K562 (cell line): Measurements from ENCODE around the gene SNU13. TPM values are rescaled to one million over a fixed set of nuclear protein-coding genes. Genes with fewer than 3 reads are reported as not detected.

ENCODE experiments used
- ATAC-seq: fragments of 200-7000 bp; cut with Tn5 transposase; 3 replicates; pipeline ENCODE4 v1.9.1; 2020; ENCODE audit warnings: moderate library complexity
- BruUV-seq: library from RNA; stranded (reverse); fragments of 400-500 nt; replicated peaks from 2 replicates; lab custom pipeline; 2021; lab: Mats Ljungman, UMichigan
- CTCF ChIA-PET: fragments of 300-600 bp; formaldehyde crosslinking; extraction: SDS; loops from one replicate; lab custom pipeline; 2021; ENCODE audit warnings: low intra/inter-chr PET ratio; lab: Yijun Ruan, JAX
- POLR2A ChIA-PET: fragments of 300-600, 350-650 bp; sonication (Branson Sonifier 250); formaldehyde crosslinking; extraction: SDS; loops from one replicate; lab custom pipeline; 2021; ENCODE audit warnings: antibody characterized with exemption, inconsistent platforms; lab: Yijun Ruan, JAX
- DNase-seq, 4 experiments: peaks; one replicate each; pipeline versions ENCODE4 v3.0.0 to v3.0.0-alpha.2; 2011 to 2018; ENCODE audit warnings: low spot score in 3 of 4, mixed read lengths in 3 of 4; ENCODE audit errors: extremely low read depth in 1 of 4
- FAIRE-seq: peaks from 2 replicates; lab custom pipeline; 2011; peaks lifted over from hg19 to GRCh38; lab: Jason Lieb, UNC
- H2AFZ ChIP-seq: 2 replicates; pipeline ENCODE4 v1.6.0; 2011; ENCODE audit warnings: low read depth, low read length, control low read depth, inconsistent platforms
- H3K27ac ChIP-seq: fragments of 200-600 bp; 3 replicates; pipeline ENCODE4 v1.8.0; 2011; ENCODE audit warnings: low read depth, mild to moderate bottlenecking, control low read depth, inconsistent platforms, low read length, moderate library complexity, mixed read lengths; ENCODE audit errors: extremely low read depth
- H3K27me3 ChIP-seq, 2 experiments: fragments of 300-600 bp in 1 of 2; 2 replicates in 1 of 2; 3 replicates in 1 of 2; pipeline versions ENCODE4 v1.6.0 to v1.8.0; 2011; ENCODE audit warnings: inconsistent platforms in 2 of 2, low read length in 2 of 2, mild to moderate bottlenecking in 1 of 2, mixed read lengths in 1 of 2, moderate library complexity in 1 of 2; ENCODE audit not compliant: control insufficient read depth in 2 of 2, insufficient read depth in 2 of 2
- H3K36me3 ChIP-seq: fragments of 300-600 bp; 3 replicates; pipeline ENCODE4 v1.8.0; 2011; ENCODE audit warnings: mild to moderate bottlenecking, low read length, inconsistent platforms; ENCODE audit not compliant: control insufficient read depth, insufficient read depth
- H3K4me1 ChIP-seq, 2 experiments: fragments of 200-600 bp in 1 of 2; replicated peaks in 1 of 2; 2 replicates in 1 of 2; 3 replicates in 1 of 2; pipeline versions ENCODE4 v1.5.1 to v1.8.0; 2011; ENCODE audit warnings: inconsistent platforms in 2 of 2, low read length in 2 of 2, mild to moderate bottlenecking in 1 of 2, mixed read lengths in 1 of 2, moderate library complexity in 1 of 2; ENCODE audit not compliant: control insufficient read depth in 2 of 2, insufficient read depth in 2 of 2
- H3K4me2 ChIP-seq: 2 replicates; pipeline ENCODE4 v1.6.1; 2011; ENCODE audit warnings: low read length, control low read depth, inconsistent platforms, mixed read lengths; ENCODE audit not compliant: insufficient read depth
- H3K4me3 ChIP-seq: fragments of 200-600 bp; sonication (generic), shearing (Covaris generic); 2 replicates; pipeline ENCODE4 v1.5.1; 2016; ENCODE audit warnings: control low read depth, inconsistent platforms
- H3K79me2 ChIP-seq: fragments of 200-600 bp; 3 replicates; pipeline ENCODE4 v1.8.0; 2011; ENCODE audit warnings: low read length, inconsistent platforms; ENCODE audit not compliant: control insufficient read depth, insufficient read depth
- H3K9ac ChIP-seq, 2 experiments: 2 replicates each; pipeline versions ENCODE4 v1.6.0 to v1.6.1; 2011; ENCODE audit warnings: low read depth in 2 of 2, low read length in 2 of 2, control low read depth in 1 of 2, inconsistent platforms in 1 of 2, mild to moderate bottlenecking in 1 of 2, mixed read lengths in 1 of 2; ENCODE audit not compliant: insufficient read depth in 1 of 2
- H3K9me1 ChIP-seq: one replicate; pipeline ENCODE4 v1.6.0; 2011; ENCODE audit warnings: inconsistent platforms, mild to moderate bottlenecking, low read length, moderate library complexity; ENCODE audit not compliant: control insufficient read depth, insufficient read depth
- H3K9me3 ChIP-seq: replicated peaks from 2 replicates; pipeline ENCODE4 v1.5.1; 2011; ENCODE audit warnings: low read depth, low read length, inconsistent platforms; ENCODE audit not compliant: control insufficient read depth, insufficient read depth
- H4K20me1 ChIP-seq: replicated peaks from 2 replicates; pipeline ENCODE4 v1.6.1; 2011; ENCODE audit warnings: low read length, inconsistent platforms, mixed read lengths; ENCODE audit not compliant: control insufficient read depth, insufficient read depth
- CEBPG ChIP-seq, 3 experiments: fragments of 200-800 bp in 1 of 3; sonication (Bioruptor generic) in 1 of 3; sonication (generic) in 1 of 3; formaldehyde crosslinking in 1 of 3; IDR thresholded peaks in 2 of 3; conservative IDR thresholded peaks in 1 of 3; 2 replicates each; pipeline versions ENCODE4 v1.6.1 to v1.8.0; 2016 to 2022; ENCODE audit warnings: missing compliant biosample characterization in 2 of 3, missing genetic modification characterization in 2 of 3, mild to moderate bottlenecking in 1 of 3, missing genetic modification reagents in 1 of 3
- HDAC3 ChIP-seq: fragments of 450-650 bp; IDR thresholded peaks from 2 replicates; pipeline ENCODE4 v1.6.1; 2018; ENCODE audit warnings: borderline replicate concordance, mild to moderate bottlenecking, moderate library complexity; ENCODE audit not compliant: partially characterized antibody
- HLTF ChIP-seq: fragments of 450-650 bp; IDR thresholded peaks from 2 replicates; pipeline ENCODE4 v1.6.1; 2016
- KAT2B ChIP-seq: IDR thresholded peaks from one replicate; pipeline ENCODE4 v1.6.1; 2012; ENCODE audit warnings: low read depth, mild to moderate bottlenecking, control low read depth, inconsistent platforms, low read length, moderate library complexity
- MYNN ChIP-seq, 2 experiments: sonication (generic); formaldehyde crosslinking in 1 of 2; IDR thresholded peaks; 2 replicates each; pipeline versions ENCODE4 v1.5.0 to v1.6.1; 2016 to 2020; ENCODE audit warnings: antibody characterized with exemption in 1 of 2, missing genetic modification reagents in 1 of 2
- POLR2B ChIP-seq: fragments of 450-650 bp; IDR thresholded peaks from 2 replicates; pipeline ENCODE4 v1.6.1; 2018; ENCODE audit warnings: low read depth; ENCODE audit not compliant: partially characterized antibody
- PRMT5 ChIP-seq: sonication (generic); formaldehyde crosslinking; IDR thresholded peaks from 2 replicates; pipeline ENCODE4 v1.5.0; 2020; ENCODE audit warnings: missing genetic modification reagents
- ZNF785 ChIP-seq: fragments of 250-450 bp; sonication (Bioruptor Pico); IDR thresholded peaks from 2 replicates; pipeline ENCODE4 v1.4.0; 2020; ENCODE audit warnings: mild to moderate bottlenecking
- WGBS: fragments of 100-300 bp; shearing (Covaris generic); methylation state at CpG from one replicate; pipeline ENCODE4 v1.1.6; 2016; ENCODE audit warnings: low coverage, mixed read lengths; ENCODE audit not compliant: insufficient coverage; ENCODE audit errors: missing lambda C conversion rate; 5-methylcytosine and 5-hydroxymethylcytosine counted together
- in situ Hi-C: fragments of 300-500 bp; cut with MboI; formaldehyde crosslinking; loops from 4 replicates; pipeline ENCODE4 v1.15.0; 2018; ENCODE audit warnings: inconsistent platforms, mixed read lengths
- intact Hi-C: fragments of 100-400 bp; cut with micrococcal nuclease; formaldehyde crosslinking; loops from 2 replicates; pipeline ENCODE4 v1.14.2; 2022
- polyA plus RNA-seq, 8 experiments: library from polyadenylated mRNA; depleted of rRNA in 4 of 8; stranded (reverse) in 5 of 8; unstranded in 3 of 8; fragments of >200 nt; fragmentation: Nextera tagmentation in 2 of 8; fragmentation: Illumina TruSeq in 1 of 8; extraction: Ambion mirVana in 2 of 8; extraction: Trizol in 1 of 8; gene quantifications; 2 replicates each; pipeline versions ENCODE4 v1.2.1 to v1.2.3, GENCODE V29; 2011 to 2014; ENCODE audit warnings: inconsistent platforms in 1 of 8, missing spikeins in 1 of 8
- total RNA-seq, 7 experiments: library from RNA; depleted of rRNA in 6 of 7; stranded (reverse); fragments of >200 nt in 6 of 7; fragmentation: Illumina TruSeq in 2 of 7; extraction: Trizol in 2 of 7; gene quantifications; 2 replicates each; pipeline versions ENCODE4 v1.2.1 to v1.2.3, GENCODE V29; 2011 to 2021; ENCODE audit warnings: low replicate concordance in 1 of 7

Gene SNU13
- total and polyA plus RNA-seq, 9 of the 15 experiments (the other 6 are each of a cell fraction or from before 2014, with no cell fraction given): 185 to 981 (median 283) TPM

GRCh38 chr22:41661088-41661487 is 27.6 kb downstream of the SNU13 start:
- Histone ChIP-seq H3K4me2 (no peak overlapping the region), H4K20me1 (no peaks in the 10 kb centered on the region)
- 78% methylated on average over 3 of the region's 3 CpGs for WGBS
- in situ Hi-C loops: no loop called here
- TF ChIP-seq ZNF785 (CRISPR knock-in tag) (no peak), HDAC3 (no peak), PRMT5 (CRISPR knock-in tag) (no peak), CEBPG (CRISPR knock-in tag; IDR thresholded peaks at IDR 0.05) (no peak), CEBPG (tag; conservative IDR thresholded peaks at IDR 0.05 in 1 of 2, IDR thresholded peaks at IDR 0.05 in 1 of 2) (no peak), KAT2B (no peak), MYNN (IDR thresholded peaks at IDR 0.05) (no peak), MYNN (CRISPR knock-in tag; IDR thresholded peaks at IDR 0.05) (no peak), POLR2B (no peak), HLTF (no peak)
- TF ChIP-seq, all 486 proteins: peak for 0
- Histone ChIP-seq H3K27ac (no peak overlapping the region), H3K4me3 (no peak overlapping the region), H3K4me1 (no peaks in the 10 kb centered on the region), H3K79me2 (no peaks in the 10 kb centered on the region), H2AFZ (no peak overlapping the region), H3K9me1 (no peaks in the 10 kb centered on the region), H3K36me3 (peaks cover 85% of the 10 kb centered on the region), H3K9ac (no peak overlapping the region), H3K9me3 (no peaks in the 10 kb centered on the region), H3K27me3 (no peaks in the 10 kb centered on the region)
- intact Hi-C loops: no loop called here
- ChIA-PET CTCF (no interaction called here), POLR2A (interaction anchor here (1.1 to 1.5 kb wide), 2 partner anchors 10 to 18 kb away, joined by 3 to 6 read pairs; no protein-coding TSS in a partner anchor)
- FAIRE-seq (no peak), DNase-seq (no peak), ATAC-seq (no peak)
- no TSS peak for BruUV-seq
